Measurements from ENCODE around the gene VDR. TPM values are rescaled to one million over a fixed set of nuclear protein-coding genes. Genes with fewer than 3 reads are reported as not detected.

The VDR gene
- total RNA-seq, 2 donors from 2014 or later = 0.59 to 2.2 TPM

GRCh38 chr12:47854531-47854930 is 50.3 kb downstream of the VDR start:
- H3K27ac ChIP-seq = no peak overlapping the region
- H3K36me3 ChIP-seq = no peaks in the 10 kb centered on the region
- H3K9me3 ChIP-seq = no peaks in the 10 kb centered on the region
- TF ChIP-seq CTCF (IDR thresholded peaks at IDR 0.05) = no peak
- no peak for DNase-seq (ENCODE audit: low spot score)
- no peak overlapping the region for H3K4me3 ChIP-seq
- peaks cover 0 to 4% of the 10 kb centered on the region in 2 donors for H3K4me1 ChIP-seq
- no peaks in the 10 kb centered on the region for H3K27me3 ChIP-seq

GRCh38 chr12:47852096-47852571 is 52.7 kb downstream of the VDR start:
- H3K27ac ChIP-seq = no peak overlapping the region
- peaks cover 0 to 4% of the 10 kb centered on the region in 2 donors for H3K4me1 ChIP-seq
- no peaks in the 10 kb centered on the region for H3K9me3 ChIP-seq
- no peaks in the 10 kb centered on the region for H3K36me3 ChIP-seq
- no peak for DNase-seq (ENCODE audit: low spot score)
- H3K27me3 ChIP-seq = no peaks in the 10 kb centered on the region
- H3K4me3 ChIP-seq = no peak overlapping the region
- no peak for TF ChIP-seq CTCF (IDR thresholded peaks at IDR 0.05)

GRCh38 chr12:47851303-47851952 is 53.4 kb downstream of the VDR start:
- no peak for TF ChIP-seq CTCF (IDR thresholded peaks at IDR 0.05)
- Histone ChIP-seq H3K27me3 (no peaks in the 10 kb centered on the region), H3K36me3 (no peaks in the 10 kb centered on the region), H3K27ac (no peak overlapping the region), H3K4me1 (peaks cover 0 to 4% of the 10 kb centered on the region in 2 donors), H3K4me3 (no peak overlapping the region), H3K9me3 (no peaks in the 10 kb centered on the region)
- DNase-seq (ENCODE audit: low spot score) = no peak

GRCh38 chr12:47850153-47851084 is 54.4 kb downstream of the VDR start:
- H3K27me3 ChIP-seq = no peaks in the 10 kb centered on the region
- H3K27ac ChIP-seq = no peak overlapping the region
- TF ChIP-seq CTCF (IDR thresholded peaks at IDR 0.05) = no peak
- peaks cover 0 to 4% of the 10 kb centered on the region in 2 donors for H3K4me1 ChIP-seq
- H3K9me3 ChIP-seq = no peaks in the 10 kb centered on the region
- H3K4me3 ChIP-seq = no peak overlapping the region
- no peak for DNase-seq (ENCODE audit: low spot score)
- H3K36me3 ChIP-seq = no peaks in the 10 kb centered on the region

- Histone ChIP-seq H3K27me3 (no peaks in the 10 kb centered on the region), H3K36me3 (no peaks in the 10 kb centered on the region), H3K4me3 (no peak overlapping the region), H3K9me3 (no peaks in the 10 kb centered on the region), H3K4me1 (peaks cover 0 to 4% of the 10 kb centered on the region in 2 donors), H3K27ac (no peak overlapping the region)
- TF ChIP-seq CTCF (IDR thresholded peaks at IDR 0.05) = no peak
- no peak for DNase-seq (ENCODE audit: low spot score)
Measured at GRCh38 chr12:47849261-47849660, 55.5 kb downstream of the VDR start.
